NCI-H524 (cell line): ENCODE measurements around the gene ABTB2.

ENCODE experiments used
- DNase-seq, 2 experiments: peaks; one replicate each; lab custom pipeline; 2025; lab: John Stamatoyannopoulos, UW

The ABTB2 gene

GRCh38 chr11:34315394-34315793 is 42.4 kb downstream of the ABTB2 start:
- no peak for DNase-seq

DNA sequence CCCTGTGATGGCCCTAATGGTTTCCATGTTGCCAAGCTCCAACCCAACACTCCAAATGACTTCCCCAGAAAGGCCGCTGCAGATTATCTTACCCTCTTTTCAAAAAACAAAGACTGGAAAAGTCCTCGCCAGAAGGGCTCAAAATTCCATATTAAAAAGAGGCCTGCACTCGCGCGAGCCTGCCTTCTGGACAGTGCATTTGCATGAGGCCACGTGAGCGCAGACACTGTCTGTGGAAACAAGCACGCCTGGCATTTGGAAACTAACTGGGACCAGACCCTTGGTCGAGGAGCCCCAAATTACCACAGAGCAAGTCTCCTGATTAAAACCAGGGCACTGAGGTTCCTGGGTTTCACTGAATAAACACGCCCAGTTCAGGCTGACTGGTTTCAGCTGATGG is 42.9 kb downstream of the ABTB2 start:
- DNase-seq, result no peak

DNA sequence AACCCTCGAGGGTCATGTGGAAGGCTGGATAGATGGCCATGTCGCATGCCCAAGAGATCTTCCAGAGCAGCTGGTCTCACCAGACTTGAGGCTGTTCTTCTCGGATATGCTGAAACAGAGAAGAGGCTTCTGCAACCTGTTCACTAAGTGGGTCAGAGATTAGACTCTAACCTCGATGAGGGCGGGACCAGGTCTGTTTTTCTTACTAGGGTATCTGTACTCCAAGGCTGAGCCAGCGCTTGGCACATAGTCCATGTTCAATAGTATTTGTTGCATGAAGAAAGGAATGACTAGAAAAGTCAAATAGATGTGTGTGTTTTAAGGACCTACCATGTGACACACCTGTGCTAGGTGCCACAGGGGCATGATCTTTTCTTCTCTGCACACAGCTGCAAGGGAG is 43.6 kb downstream of the ABTB2 start:
- no peak for DNase-seq

- no peak for DNase-seq
These were observed 44.7 kb downstream of the ABTB2 start for GRCh38 chr11:34313099-34313517.

DNA sequence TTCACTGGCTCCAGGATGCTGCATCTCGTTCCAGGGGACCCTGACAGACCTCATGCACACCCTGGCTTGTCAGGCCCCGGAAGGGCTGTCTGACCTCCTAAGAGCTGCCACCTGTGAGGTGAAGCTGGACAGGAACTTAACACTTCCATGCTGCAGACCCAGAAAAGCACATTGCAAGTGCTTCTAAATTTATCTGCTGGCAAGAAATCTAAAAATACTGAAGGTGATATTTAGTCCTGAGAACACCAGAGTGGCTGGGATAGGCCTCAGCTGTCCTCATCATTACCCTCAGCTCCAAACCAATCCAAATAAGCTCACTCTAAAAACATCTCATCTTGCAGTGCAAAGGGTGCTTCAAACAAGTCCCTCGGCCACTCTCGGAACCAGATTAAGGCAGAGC is 46.7 kb downstream of the ABTB2 start:
- no peak for DNase-seq

- DNase-seq, result no peak
These were observed 47.8 kb downstream of the ABTB2 start for GRCh38 chr11:34309965-34310364.

- no peak for DNase-seq
These were observed 48.8 kb downstream of the ABTB2 start for GRCh38 chr11:34308913-34309585.

GRCh38 chr11:34308049-34308912 is 49.5 kb downstream of the ABTB2 start:
- DNase-seq, result no peak

DNA sequence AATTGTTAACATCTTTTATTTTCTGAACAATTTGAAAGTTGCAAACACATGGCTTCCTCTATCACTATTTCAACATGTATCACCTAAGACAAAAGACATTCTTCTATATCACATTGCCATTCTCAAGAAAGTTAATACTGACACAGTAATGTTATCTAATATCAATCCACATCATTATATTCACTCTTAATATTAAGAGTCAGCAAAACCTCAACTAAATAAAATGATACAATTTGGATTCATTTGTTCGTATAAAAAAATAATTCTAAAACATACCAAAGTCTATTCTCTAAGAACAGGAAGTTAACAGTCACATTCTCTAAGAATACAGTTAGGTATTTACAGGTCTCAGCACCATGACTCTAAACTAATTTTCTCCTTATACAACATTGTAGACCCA is 52.0 kb downstream of the ABTB2 start:
- no peak for DNase-seq

DNA sequence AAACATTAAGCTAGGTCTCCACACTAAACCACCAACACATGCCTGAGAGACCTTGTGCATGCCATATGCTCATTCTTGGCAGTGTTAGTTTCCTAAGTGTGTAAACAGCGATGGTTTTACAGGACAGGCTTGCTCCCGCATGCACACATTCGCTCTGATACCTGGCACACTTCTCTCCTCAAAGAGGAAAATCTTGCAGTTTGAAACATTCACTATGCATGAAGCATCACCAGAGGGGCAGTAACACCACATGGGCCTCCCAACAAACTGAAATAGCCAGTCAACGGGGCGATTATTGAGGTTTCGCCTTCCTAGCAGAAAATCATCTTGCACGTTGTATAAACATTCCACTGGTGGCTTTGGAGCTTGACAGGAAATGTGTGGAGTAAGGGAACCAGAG is 52.6 kb downstream of the ABTB2 start:
- DNase-seq, result no peak

DNA sequence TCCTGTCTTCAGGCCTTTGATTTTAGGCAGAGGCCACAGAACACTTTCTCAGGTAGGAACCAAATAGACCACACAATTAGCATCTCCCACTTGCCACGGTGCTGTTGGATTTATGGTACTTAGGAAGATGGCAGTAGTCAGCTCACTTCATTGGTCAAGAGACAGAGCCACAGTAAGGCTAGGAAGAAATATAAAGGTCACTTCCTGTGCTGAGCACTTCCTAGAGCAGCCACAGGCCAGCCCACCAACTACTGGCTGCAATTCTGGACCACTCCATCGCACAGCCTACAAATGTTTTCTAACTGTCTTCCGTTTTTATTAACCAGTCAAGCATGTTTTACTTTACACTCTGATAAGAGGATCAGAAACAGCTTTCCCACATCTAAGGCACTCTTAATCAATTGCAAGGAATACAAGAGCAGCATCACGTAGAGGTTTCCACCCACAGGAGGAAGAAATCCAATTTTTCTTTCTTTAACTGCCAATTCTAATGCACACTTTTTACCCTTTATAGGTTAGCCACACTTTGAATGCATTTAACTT is 54.7 kb downstream of the ABTB2 start:
- DNase-seq, result no peak

GRCh38 chr11:34302046-34302921 is 55.5 kb downstream of the ABTB2 start:
- DNase-seq, result no peak

GRCh38 chr11:34300926-34301295 is 56.9 kb downstream of the ABTB2 start:
- no peak for DNase-seq

DNA sequence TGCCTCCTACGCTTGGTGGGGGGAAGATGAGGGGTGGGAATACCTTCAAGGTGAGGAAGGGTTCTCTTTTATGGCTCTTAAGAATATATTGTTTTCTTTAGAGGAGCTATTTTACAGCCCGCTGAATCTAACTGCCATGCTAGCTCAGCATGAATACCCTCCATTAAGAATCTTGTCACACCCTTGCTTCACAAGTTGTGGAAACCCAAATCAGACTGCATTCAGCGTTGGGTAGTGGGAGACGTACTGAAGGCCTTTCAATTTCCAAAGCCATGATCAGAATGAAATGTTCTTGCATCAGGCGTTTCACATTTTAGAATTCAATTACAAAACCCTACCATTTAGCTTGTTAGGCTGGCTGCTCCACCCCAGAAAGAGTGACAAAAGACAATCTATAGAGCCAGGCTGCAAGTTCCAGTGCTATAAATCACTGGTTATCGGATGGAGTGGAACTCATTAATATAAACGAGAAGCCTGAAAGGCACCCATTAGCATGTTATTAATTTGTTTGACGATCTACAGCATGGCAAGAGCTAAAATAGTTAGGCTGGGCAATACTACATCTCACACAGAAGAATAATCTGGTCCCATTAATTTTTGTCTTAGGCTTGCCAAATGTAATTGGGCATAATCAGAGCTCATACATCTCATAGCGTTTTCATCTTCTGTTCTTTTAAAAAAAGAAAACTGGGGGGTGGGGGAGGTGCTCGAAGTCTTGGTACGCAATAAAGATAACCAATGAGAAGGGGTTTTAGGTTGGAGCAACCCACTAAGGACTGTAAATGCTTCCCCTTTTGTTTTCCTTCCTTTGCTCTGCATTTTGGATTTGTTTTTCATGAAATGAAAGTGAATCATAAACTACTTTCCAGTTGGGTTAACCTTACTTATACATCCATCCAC is 57.5 kb downstream of the ABTB2 start:
- no peak for DNase-seq

DNA sequence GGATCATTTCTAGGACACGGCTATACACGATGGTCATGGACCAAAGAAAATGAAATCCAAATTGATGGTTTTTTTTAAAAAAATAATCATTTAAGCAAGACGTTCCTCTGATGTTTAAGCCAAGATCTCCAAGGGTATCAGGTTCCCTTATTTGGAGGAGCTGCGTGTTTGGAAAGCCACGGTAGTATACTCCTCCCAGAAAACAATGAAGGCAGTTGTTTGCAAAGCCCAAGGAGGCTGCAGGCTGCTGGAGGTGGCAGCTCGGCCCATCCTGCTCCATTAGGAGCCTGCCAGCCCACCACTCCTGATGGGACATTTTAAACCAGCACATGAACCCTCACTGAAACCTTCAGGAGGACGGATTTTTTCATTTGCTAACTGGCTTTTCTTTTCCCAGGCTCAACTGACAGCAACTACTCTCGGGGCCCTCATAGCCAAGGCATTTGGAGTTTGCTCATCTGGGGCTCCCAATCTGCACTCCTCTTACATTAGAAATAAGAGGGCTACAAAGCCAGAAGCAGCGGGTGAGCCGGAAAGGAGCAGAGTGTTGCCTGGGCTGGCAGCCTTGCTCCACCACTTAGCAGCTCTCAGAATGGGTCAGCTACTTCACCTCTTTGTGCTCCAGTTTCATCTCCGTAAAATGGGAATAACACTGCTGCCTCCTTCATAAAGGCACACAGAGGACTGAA is 58.4 kb downstream of the ABTB2 start:
- DNase-seq, result no peak

GRCh38 chr11:34298871-34299270 is 58.9 kb downstream of the ABTB2 start:
- DNase-seq, result no peak

GRCh38 chr11:34296412-34296811 is 61.4 kb downstream of the ABTB2 start:
- no peak for DNase-seq

GRCh38 chr11:34292546-34292945 is 65.3 kb downstream of the ABTB2 start:
- DNase-seq, result no peak

- DNase-seq, result no peak
These were observed 65.7 kb downstream of the ABTB2 start for GRCh38 chr11:34292111-34292510.

DNA sequence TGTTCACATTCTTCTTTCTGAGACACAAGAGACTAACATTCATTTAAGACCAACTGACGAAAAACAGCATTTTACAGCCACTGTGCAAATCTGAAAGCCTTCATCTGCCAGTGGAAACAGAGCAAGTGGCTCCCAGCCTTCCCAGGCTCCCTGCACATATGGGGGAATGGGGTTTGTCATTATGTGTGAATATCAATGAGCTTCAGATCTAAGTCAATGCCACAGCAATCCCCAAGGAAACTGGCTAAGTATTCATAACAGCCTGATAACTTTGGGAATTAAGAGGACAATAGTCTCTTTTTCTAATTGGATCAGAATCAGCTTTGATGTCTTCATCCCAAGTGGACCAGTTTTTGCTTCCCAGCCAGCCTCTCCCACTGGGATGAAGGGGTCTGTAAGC is 66.9 kb downstream of the ABTB2 start:
- peak in 1 of 2 experiments; percentile 7 for DNase-seq

GRCh38 chr11:34288492-34288891 is 69.3 kb downstream of the ABTB2 start:
- DNase-seq, result no peak
